Measurements from ENCODE around the gene PARP8. TPM values are rescaled to one million over a fixed set of nuclear protein-coding genes. Genes with fewer than 3 reads are reported as not detected.
A peak's percentile ranks its signal among the peaks of the same experiment; 100 is the strongest.

The PARP8 gene
- total RNA-seq, 1 experiment from 2014 or later: 23.2 TPM

GRCh38 chr5:50717651-50718050 is 51.2 kb downstream of the PARP8 start:
- POLR2A ChIA-PET: no interaction called here

GRCh38 chr5:50720061-50720710 is 53.7 kb downstream of the PARP8 start:
- H3K4me3 Mint-ChIP-seq: no peak overlapping the region
- POLR2A ChIA-PET: interaction anchor here (0.6 kb wide), 1 partner anchor 307 kb away, joined by 4 read pairs; no protein-coding TSS in a partner anchor
- H3K27me3 Mint-ChIP-seq (ENCODE audit: low read depth): no peaks in the 10 kb centered on the region
- peak overlapping the region; percentile 42; the same call in 1 of the 2 replicates for H3K27ac Mint-ChIP-seq
- CTCF ChIA-PET: no interaction called here
- no peaks in the 10 kb centered on the region for H3K9me3 Mint-ChIP-seq
- no peaks in the 10 kb centered on the region for H3K36me3 Mint-ChIP-seq
- H3K4me1 Mint-ChIP-seq: peaks cover 44% of the 10 kb centered on the region
- ATAC-seq: peak; percentile 26; the same call in 1 of the 2 replicates
- DNase-seq (ENCODE audit: low spot score): no peak
- TF ChIP-seq USF2 (CRISPR knock-in tag; IDR thresholded peaks at IDR 0.05): no peak
- TF ChIP-seq JAZF1 (CRISPR knock-in tag; IDR thresholded peaks at IDR 0.05): no peak
- TF ChIP-seq NFE2L1 (CRISPR knock-in tag; IDR thresholded peaks at IDR 0.05): no peak
- no peak for TF ChIP-seq FOXK1 (CRISPR knock-in tag; IDR thresholded peaks at IDR 0.05)
- TF ChIP-seq NFATC4 (CRISPR knock-in tag; IDR thresholded peaks at IDR 0.05): no peak
- no peak for TF ChIP-seq FOXP1 (CRISPR knock-in tag; IDR thresholded peaks at IDR 0.05; ENCODE audit: borderline replicate concordance)
- no peak for TF ChIP-seq ZNF219 (CRISPR knock-in tag; IDR thresholded peaks at IDR 0.05; ENCODE audit: borderline replicate concordance)
- no peak for TF ChIP-seq GTF2I (CRISPR knock-in tag; conservative IDR thresholded peaks at IDR 0.05)
- TF ChIP-seq AFF4 (CRISPR knock-in tag; IDR thresholded peaks at IDR 0.05; ENCODE audit: borderline replicate concordance): no peak
- no peak for TF ChIP-seq ZNF425 (CRISPR knock-in tag; conservative IDR thresholded peaks at IDR 0.05)
- no peak for TF ChIP-seq ZBTB21 (CRISPR knock-in tag; IDR thresholded peaks at IDR 0.05; ENCODE audit: borderline replicate concordance)
- TF ChIP-seq ATF3 (CRISPR knock-in tag; conservative IDR thresholded peaks at IDR 0.05): no peak
- TF ChIP-seq ARID4B (CRISPR knock-in tag; IDR thresholded peaks at IDR 0.05; ENCODE audit: borderline replicate concordance): no peak
- no peak for TF ChIP-seq ZNF512 (CRISPR knock-in tag; IDR thresholded peaks at IDR 0.05; ENCODE audit: borderline replicate concordance)
- TF ChIP-seq ELF4 (CRISPR knock-in tag; IDR thresholded peaks at IDR 0.05; ENCODE audit: low read depth): no peak
- TF ChIP-seq IRF2 (CRISPR knock-in tag; IDR thresholded peaks at IDR 0.05; ENCODE audit: borderline replicate concordance, low read depth): no peak

More at GRCh38 chr5:50717651-50718050, 51.2 kb downstream of the PARP8 start:
- Mint-ChIP-seq H3K4me1 (peaks cover 50% of the 10 kb centered on the region), H3K27ac (peak overlapping the region; percentile 4; the same call in 1 of the 2 replicates), H3K9me3 (no peaks in the 10 kb centered on the region), H3K36me3 (no peaks in the 10 kb centered on the region), H3K4me3 (no peak overlapping the region), H3K27me3 (ENCODE audit: low read depth) (no peaks in the 10 kb centered on the region)
- ATAC-seq: no peak
- no peak for DNase-seq (ENCODE audit: low spot score)
- CTCF ChIA-PET: no interaction called here
- TF ChIP-seq SMAD3 (CRISPR knock-in tag; IDR thresholded peaks at IDR 0.05; ENCODE audit: borderline replicate concordance) (no peak), ATF2 (CRISPR knock-in tag; IDR thresholded peaks at IDR 0.05; ENCODE audit: borderline replicate concordance, low read depth) (no peak)

All from WTC11 (cell line).